ENCODE measurements around the gene CKAP2L. TPM values are rescaled to one million over a fixed set of nuclear protein-coding genes. Genes with fewer than 3 reads are reported as not detected.

Gene CKAP2L
- total RNA-seq, 4 donors from 2014 or later, result 0.64 to 33.0 (median 2.2) TPM; not detected in 1

- DNase-seq, result no peak
Measured at GRCh38 chr2:112795774-112796173, 31.4 kb upstream of the CKAP2L start.

GRCh38 chr2:112794841-112795240, 30.4 kb upstream of the CKAP2L start:
- Histone ChIP-seq H3K36me3 (no peaks in the 10 kb centered on the region), H3K4me3 (no peak overlapping the region), H3K27ac (no peak overlapping the region), H3K27me3 (no peaks in the 10 kb centered on the region), H3K4me1 (peaks cover 0 to 8% (median 1%) of the 10 kb centered on the region in 4 donors), H3K9me3 (no peaks in the 10 kb centered on the region)
- intact Hi-C loops (cut with DNase I; ENCODE audit: low total_unique reads), result no loop called here
- DNase-seq, result peak; percentile 49
- WGBS, 2 donors (ENCODE audit: low coverage in 1 of 2), result 22% methylated on average over 3 of the region's 3 CpGs; no CpG with 5 or more reads in 1 of the 2 donors
- in situ Hi-C loops (cut with MboI; ENCODE audit: low pct_ligation_motif_present in 1 of 4, low pct_unique_long_range_greater_than_20kb in 1 of 4, low sequenced_read_pairs in 3 of 4), result no loop called here
- TF ChIP-seq CTCF (IDR thresholded peaks at IDR 0.05) (no peak), POLR2AphosphoS5 (IDR thresholded peaks at IDR 0.05) (no peak), EP300 (IDR thresholded peaks at IDR 0.05; ENCODE audit: low read depth) (no peak), POLR2A (IDR thresholded peaks at IDR 0.05) (no peak)

More at GRCh38 chr2:112795774-112796173, 31.4 kb upstream of the CKAP2L start:
- TF ChIP-seq EP300 (IDR thresholded peaks at IDR 0.05; ENCODE audit: low read depth) (no peak), CTCF (IDR thresholded peaks at IDR 0.05) (no peak), POLR2A (IDR thresholded peaks at IDR 0.05) (no peak), POLR2AphosphoS5 (IDR thresholded peaks at IDR 0.05) (no peak)
- H3K36me3 ChIP-seq, result no peaks in the 10 kb centered on the region
- 54 to 82% methylated on average over 1 of the region's 1 CpG for WGBS, 2 donors (ENCODE audit: low coverage in 1 of 2)
- intact Hi-C loops (cut with DNase I; ENCODE audit: low total_unique reads), result no loop called here
- no peak overlapping the region for H3K4me3 ChIP-seq
- H3K27me3 ChIP-seq, result no peaks in the 10 kb centered on the region
- in situ Hi-C loops (cut with MboI; ENCODE audit: low pct_ligation_motif_present in 1 of 4, low pct_unique_long_range_greater_than_20kb in 1 of 4, low sequenced_read_pairs in 3 of 4), result no loop called here
- no peaks in the 10 kb centered on the region for H3K9me3 ChIP-seq
- no peak overlapping the region for H3K27ac ChIP-seq
- H3K4me1 ChIP-seq, result peaks cover 0 to 8% (median 1%) of the 10 kb centered on the region in 4 donors

GRCh38 chr2:112794131-112794733, 29.8 kb upstream of the CKAP2L start:
- no peaks in the 10 kb centered on the region for H3K9me3 ChIP-seq
- no peak overlapping the region for H3K4me3 ChIP-seq
- intact Hi-C loops (cut with DNase I; ENCODE audit: low total_unique reads), result no loop called here
- 33 to 69% methylated on average over 2 to 5 of the region's 5 CpGs for WGBS, 2 donors (ENCODE audit: low coverage in 1 of 2)
- H3K27me3 ChIP-seq, result no peaks in the 10 kb centered on the region
- H3K4me1 ChIP-seq, result peaks cover 0 to 8% (median 1%) of the 10 kb centered on the region in 4 donors
- TF ChIP-seq POLR2AphosphoS5 (IDR thresholded peaks at IDR 0.05), result no peak
- no peak for TF ChIP-seq EP300 (IDR thresholded peaks at IDR 0.05; ENCODE audit: low read depth)
- TF ChIP-seq POLR2A (IDR thresholded peaks at IDR 0.05), result no peak
- TF ChIP-seq CTCF (IDR thresholded peaks at IDR 0.05), result no peak
- H3K27ac ChIP-seq, result no peak overlapping the region
- DNase-seq, result peak; percentile 15
- no peaks in the 10 kb centered on the region for H3K36me3 ChIP-seq
- in situ Hi-C loops (cut with MboI; ENCODE audit: low pct_ligation_motif_present in 1 of 4, low pct_unique_long_range_greater_than_20kb in 1 of 4, low sequenced_read_pairs in 3 of 4), result no loop called here

- H3K27ac ChIP-seq, result no peak overlapping the region
- H3K4me1 ChIP-seq, result peaks cover 0 to 8% (median 1%) of the 10 kb centered on the region in 4 donors
- no peak for TF ChIP-seq EP300 (IDR thresholded peaks at IDR 0.05; ENCODE audit: low read depth)
- TF ChIP-seq CTCF (IDR thresholded peaks at IDR 0.05), result no peak
- no peak for TF ChIP-seq POLR2AphosphoS5 (IDR thresholded peaks at IDR 0.05)
- TF ChIP-seq POLR2A (IDR thresholded peaks at IDR 0.05), result no peak
- H3K4me3 ChIP-seq, result no peak overlapping the region
- intact Hi-C loops (cut with DNase I; ENCODE audit: low total_unique reads) (no loop called here), in situ Hi-C loops (cut with MboI; ENCODE audit: low pct_ligation_motif_present in 1 of 4, low pct_unique_long_range_greater_than_20kb in 1 of 4, low sequenced_read_pairs in 3 of 4) (no loop called here)
- no peak for DNase-seq
- no peaks in the 10 kb centered on the region for H3K9me3 ChIP-seq
- WGBS, 2 donors (ENCODE audit: low coverage in 1 of 2), result 58 to 72% methylated on average over 3 of the region's 3 CpGs
- H3K36me3 ChIP-seq, result no peaks in the 10 kb centered on the region
- H3K27me3 ChIP-seq, result no peaks in the 10 kb centered on the region
Measured at GRCh38 chr2:112793449-112793978, 29.1 kb upstream of the CKAP2L start.
